SIG-M5 (cell line): Measurements from ENCODE around the gene PRPF40B.

Experiments used
- DNase-seq: peaks from one replicate; lab custom pipeline; 2025; lab: John Stamatoyannopoulos, UW

The PRPF40B gene

DNA sequence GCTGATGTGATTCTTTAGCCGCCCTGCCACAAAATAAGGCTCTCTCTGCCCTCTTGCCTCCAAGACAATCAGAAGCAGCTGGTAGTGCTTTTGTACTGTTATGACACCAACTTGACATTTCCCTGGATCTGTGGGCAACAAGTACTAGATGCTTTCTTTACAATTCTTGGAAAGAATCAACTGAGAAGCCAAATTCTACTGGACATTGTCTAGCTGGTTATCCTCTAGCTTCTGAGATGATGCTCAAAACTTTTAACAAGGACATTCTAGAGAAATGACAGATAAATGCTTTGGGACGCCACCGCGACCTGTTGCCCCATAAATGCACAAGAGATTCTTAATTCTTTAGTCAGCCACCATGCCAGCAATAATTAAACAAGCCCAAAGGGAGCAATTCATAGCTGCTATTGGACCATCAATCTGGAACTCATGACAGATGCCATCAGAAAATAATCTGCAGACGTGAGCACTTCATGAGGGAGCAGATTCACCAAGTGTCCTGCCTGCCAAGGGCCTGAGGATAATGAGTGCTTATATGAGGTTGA, 61.0 kb downstream of the PRPF40B start:
- DNase-seq = no peak

GRCh38 chr12:49687941-49688340, 64.6 kb downstream of the PRPF40B start:
- DNase-seq = no peak

GRCh38 chr12:49689237-49689636, 65.9 kb downstream of the PRPF40B start:
- no peak for DNase-seq

DNA sequence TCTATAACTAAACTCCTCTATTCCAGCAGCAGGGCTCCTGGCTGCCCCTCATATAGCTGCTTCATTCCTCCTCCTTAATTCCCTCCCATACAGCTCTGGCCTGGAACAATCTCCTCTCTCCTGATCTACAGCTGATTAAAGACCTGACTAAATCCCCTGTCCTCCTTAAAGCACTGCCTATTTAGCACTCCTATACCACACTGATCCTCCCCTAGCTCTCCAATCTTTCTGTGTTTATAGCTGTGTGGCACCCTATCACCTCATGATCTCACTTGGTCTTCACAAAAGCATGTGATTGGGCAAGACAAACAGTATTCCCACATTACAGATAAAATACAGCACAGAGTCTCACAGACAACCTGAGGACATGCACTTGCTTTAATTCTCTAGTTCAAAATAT, 66.4 kb downstream of the PRPF40B start:
- no peak for DNase-seq

DNA sequence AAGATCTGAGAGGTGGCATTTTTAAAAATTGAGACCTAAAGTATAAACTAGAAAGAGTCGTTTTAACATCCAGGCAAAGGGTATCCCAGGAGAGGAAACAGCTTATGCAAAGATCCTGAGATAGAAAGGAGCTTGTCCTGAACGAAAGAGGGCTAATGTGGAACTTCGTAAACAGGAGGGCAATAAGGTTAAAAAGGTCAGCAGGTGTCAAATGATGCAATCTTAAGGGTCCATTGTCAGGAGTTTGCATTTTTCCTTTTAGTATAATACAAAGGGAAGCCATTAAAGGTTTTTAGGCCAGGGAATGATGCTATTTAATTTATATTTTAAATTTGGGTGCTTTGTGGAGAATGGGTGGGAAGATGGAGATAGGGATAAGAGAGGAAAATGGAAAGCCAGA, 69.5 kb downstream of the PRPF40B start:
- DNase-seq = no peak

- DNase-seq = no peak
These were observed 70.6 kb downstream of the PRPF40B start for GRCh38 chr12:49693931-49694444.
